ENCODE measurements around the gene GTF2A1. TPM values are rescaled to one million over a fixed set of nuclear protein-coding genes. Genes with fewer than 3 reads are reported as not detected.

The GTF2A1 gene
- total RNA-seq, 1 donor from 2014 or later = 30.4 TPM

- DNase-seq (ENCODE audit: low read depth) = no peak
Observed at GRCh38 chr14:81138429-81138828, 82.3 kb downstream of the GTF2A1 start.

GRCh38 chr14:81137316-81137715 is 83.4 kb downstream of the GTF2A1 start:
- DNase-seq (ENCODE audit: low read depth) = peak; percentile 89

- DNase-seq (ENCODE audit: low read depth) = no peak
Observed at GRCh38 chr14:81133400-81133799, 87.4 kb downstream of the GTF2A1 start.

- DNase-seq (ENCODE audit: low read depth) = no peak
Observed at GRCh38 chr14:81132468-81132867, 88.3 kb downstream of the GTF2A1 start.

- no peak for DNase-seq (ENCODE audit: low read depth)
Observed at GRCh38 chr14:81129242-81129641, 91.5 kb downstream of the GTF2A1 start.

GRCh38 chr14:81127785-81128184 is 93.0 kb downstream of the GTF2A1 start:
- no peak for DNase-seq (ENCODE audit: low read depth)

- DNase-seq (ENCODE audit: low read depth) = peak; percentile 67
Observed at GRCh38 chr14:81125536-81125935, 95.2 kb downstream of the GTF2A1 start.

Other genes with a start within 250 kb of the GTF2A1 start
- 9.9 and 91.9 TPM in 2 replicates for gene STON2, start 179.4 kb upstream of the GTF2A1 start, total RNA-seq

Data from renal cortical epithelial cell (primary cell).